ENCODE measurements around the gene ZNF496. TPM values are rescaled to one million over a fixed set of nuclear protein-coding genes. Genes with fewer than 3 reads are reported as not detected.
"Not testable (repeated sequence)": the region's sequence is repeated elsewhere in the genome, so short reads cannot be mapped to it uniquely, and the experiment has no call there.

The ZNF496 gene
- total RNA-seq, 1 donor from 2014 or later, result 39.0 TPM

GRCh38 chr1:247357781-247358211, 26.1 kb upstream of the ZNF496 start:
- no peaks in the 10 kb centered on the region for H3K9me3 ChIP-seq
- TF ChIP-seq CTCF (IDR thresholded peaks at IDR 0.05) (no peak), POLR2AphosphoS5 (IDR thresholded peaks at IDR 0.05; ENCODE audit: insufficient read depth in 1 of 2, low read depth in 1 of 2) (no peak), POLR2A (IDR thresholded peaks at IDR 0.05) (no peak)
- no peaks in the 10 kb centered on the region for H3K27me3 ChIP-seq
- DNase-seq (ENCODE audit: extremely low spot score in 2 of 2), result no peak
- H3K36me3 ChIP-seq, result no peaks in the 10 kb centered on the region
- H3K27ac ChIP-seq, result peak overlapping the region; percentile 62
- H3K4me1 ChIP-seq, result peaks cover 40% of the 10 kb centered on the region
- intact Hi-C loops (cut with DNase I), result no loop called here
- no peak overlapping the region for H3K4me3 ChIP-seq

DNA sequence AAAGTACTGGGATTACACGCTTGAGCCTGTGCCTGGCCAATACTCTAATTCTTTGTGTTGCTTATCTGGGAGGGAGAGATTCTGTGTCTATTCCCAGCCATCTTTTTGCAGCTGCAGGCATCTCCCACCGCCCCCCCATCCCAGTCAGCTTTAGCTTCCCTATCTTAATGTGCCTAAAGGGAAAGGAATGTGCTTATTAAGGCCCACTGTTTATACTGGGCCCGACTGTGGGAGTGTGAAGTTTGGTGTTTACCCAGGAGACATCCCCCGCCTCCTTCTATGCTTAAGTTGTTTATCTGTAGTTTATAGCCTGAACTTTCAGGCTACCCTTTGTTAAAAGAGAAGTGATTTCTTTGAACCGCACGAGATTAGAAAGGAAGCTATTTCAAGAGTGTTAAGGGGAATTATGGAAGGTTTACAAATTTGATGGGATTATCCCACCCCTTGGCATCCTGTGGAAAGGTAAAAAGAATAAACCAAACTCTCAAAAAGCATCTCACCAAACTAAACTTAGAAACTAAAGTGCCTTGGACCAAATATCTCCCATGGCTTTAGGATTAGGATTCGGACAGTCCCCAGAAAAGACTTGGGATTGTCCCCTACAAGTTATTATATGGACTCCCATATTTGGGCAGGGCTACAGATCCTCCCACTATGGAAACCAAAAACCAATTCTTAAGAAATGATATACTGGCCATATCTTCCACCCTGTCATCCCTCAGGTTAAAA, 25.5 kb upstream of the ZNF496 start:
- no peaks in the 10 kb centered on the region for H3K27me3 ChIP-seq
- H3K27ac ChIP-seq, result peak overlapping the region; percentile 62
- intact Hi-C loops (cut with DNase I), result no loop called here
- H3K4me3 ChIP-seq, result no peak overlapping the region
- no peak for DNase-seq (ENCODE audit: extremely low spot score in 2 of 2)
- H3K4me1 ChIP-seq, result peaks cover 40% of the 10 kb centered on the region
- no peaks in the 10 kb centered on the region for H3K9me3 ChIP-seq
- TF ChIP-seq POLR2AphosphoS5 (IDR thresholded peaks at IDR 0.05; ENCODE audit: insufficient read depth in 1 of 2, low read depth in 1 of 2) (no peak), CTCF (IDR thresholded peaks at IDR 0.05) (no peak), POLR2A (IDR thresholded peaks at IDR 0.05) (no peak)
- H3K36me3 ChIP-seq, result no peaks in the 10 kb centered on the region

- DNase-seq (ENCODE audit: extremely low spot score in 2 of 2); H3K27me3 ChIP-seq; H3K36me3 ChIP-seq; H3K9me3 ChIP-seq; H3K27ac ChIP-seq; intact Hi-C loops (cut with DNase I); H3K4me3 ChIP-seq: not testable (repeated sequence)
- H3K4me1 ChIP-seq, result peaks cover 27% of the 10 kb centered on the region
These were observed 23.5 kb upstream of the ZNF496 start for GRCh38 chr1:247355160-247355559.

- Histone ChIP-seq H3K4me1 (peaks cover 20% of the 10 kb centered on the region), H3K27me3 (no peaks in the 10 kb centered on the region)
- DNase-seq (ENCODE audit: extremely low spot score in 2 of 2), result no peak
These were observed 20.5 kb upstream of the ZNF496 start for GRCh38 chr1:247352175-247352574.

GRCh38 chr1:247350587-247350986, 18.9 kb upstream of the ZNF496 start:
- DNase-seq (ENCODE audit: extremely low spot score in 2 of 2), result no peak
- intact Hi-C loops (cut with DNase I), result no loop called here
- Histone ChIP-seq H3K27me3 (no peaks in the 10 kb centered on the region), H3K4me1 (peaks cover 12% of the 10 kb centered on the region), H3K9me3 (no peaks in the 10 kb centered on the region), H3K27ac (no peak overlapping the region), H3K4me3 (no peak overlapping the region), H3K36me3 (no peaks in the 10 kb centered on the region)
- TF ChIP-seq POLR2A (IDR thresholded peaks at IDR 0.05) (no peak), CTCF (IDR thresholded peaks at IDR 0.05) (no peak), POLR2AphosphoS5 (IDR thresholded peaks at IDR 0.05; ENCODE audit: insufficient read depth in 1 of 2, low read depth in 1 of 2) (no peak)

More at GRCh38 chr1:247352175-247352574, 20.5 kb upstream of the ZNF496 start:
- Histone ChIP-seq H3K27ac (no peak overlapping the region), H3K9me3 (no peaks in the 10 kb centered on the region), H3K4me3 (no peak overlapping the region), H3K36me3 (no peaks in the 10 kb centered on the region)
- TF ChIP-seq POLR2AphosphoS5 (IDR thresholded peaks at IDR 0.05; ENCODE audit: insufficient read depth in 1 of 2, low read depth in 1 of 2) (no peak), CTCF (IDR thresholded peaks at IDR 0.05) (no peak), POLR2A (IDR thresholded peaks at IDR 0.05) (no peak)
- intact Hi-C loops (cut with DNase I), result no loop called here
